Psoas muscle (tissue), 8 donors: ENCODE results near the gene HIRA. TPM values are rescaled to one million over a fixed set of nuclear protein-coding genes. Genes with fewer than 3 reads are reported as not detected.

Source experiments
- ATAC-seq, 4 donors: fragments of 200-7000 bp; cut with Tn5 transposase; one replicate each; pipeline ENCODE4 v1.9.1; 2020; ENCODE audit warnings: moderate library complexity in 3 of 4, mild to moderate bottlenecking in 2 of 4
- DNase-seq, 2 donors: peaks; one replicate each; pipeline ENCODE4 v3.0.0-alpha.2; 2020
- H3K27ac ChIP-seq: fragments of 200-600 bp; one replicate; pipeline ENCODE4 v1.8.0; 2022
- H3K27me3 ChIP-seq, 3 donors: fragments of 200-600 bp in 1 of 3; one replicate each; pipeline versions ENCODE4 v1.6.1 to v1.8.0; 2013 to 2022; ENCODE audit warnings: low read length in 2 of 3, mild to moderate bottlenecking in 2 of 3, moderate library complexity in 1 of 3; ENCODE audit not compliant: insufficient read depth in 3 of 3
- H3K36me3 ChIP-seq, 2 donors: fragments of 200-600 bp in 1 of 2; one replicate each; pipeline versions ENCODE4 v1.6.1 to v1.8.0; 2013 to 2022; ENCODE audit warnings: low read depth in 1 of 2, mild to moderate bottlenecking in 1 of 2, moderate library complexity in 1 of 2; ENCODE audit not compliant: insufficient read depth in 1 of 2
- H3K4me1 ChIP-seq: fragments of 200-600 bp; one replicate; pipeline ENCODE4 v1.8.0; 2022
- H3K4me3 ChIP-seq: fragments of 200-600 bp; one replicate; pipeline ENCODE4 v1.8.0; 2022; ENCODE audit warnings: mild to moderate bottlenecking
- H3K9me3 ChIP-seq: fragments of 200-600 bp; one replicate; pipeline ENCODE4 v1.8.0; 2022
- WGBS, 3 donors: extraction: QIAGEN DNeasy Blood & Tissue Kit; methylation state at CpG; one replicate each; pipeline versions ENCODE4 v1.1.6 to v1.1.7; 2013; 5-methylcytosine and 5-hydroxymethylcytosine counted together
- intact Hi-C, 2 donors: fragments of 100-400 bp; cut with DNase I; formaldehyde crosslinking; loops; one replicate each; pipeline versions ENCODE4 v1.11.0 to v1.14.2; 2022
- polyA plus RNA-seq, 3 donors: library from polyadenylated mRNA; stranded (reverse); fragments of 200-250 nt; gene quantifications; one replicate each; pipeline ENCODE4 v1.2.3, GENCODE V29; 2013
- total RNA-seq, 4 donors: library from RNA; stranded (reverse); fragmentation: NEBNext Ultra II Directional in 2 of 4; extraction: Animal tissue kit (Norgen Biotek cat#: 25700) in 2 of 4; gene quantifications; one replicate each; pipeline versions ENCODE4 v1.2.1 to v1.2.4, GENCODE V29; 2021 to 2023
- TF ChIP-seq, protein P1 (sequence below): fragments of 200-600 bp; IDR thresholded peaks from one replicate; pipeline ENCODE4 v1.8.0; 2022; ENCODE audit warnings: antibody characterized with exemption
- donor health status: healthy with polysubstance abuse.
- donor health status: DM: no; HTN: no; CAD: no; lungs with moderate emphysema.
- donor health status: Bipolar disorder and iron deficiency.
- donor health status: healthy.
- donor health status: DM: yes; HTN: yes; CAD: no.
- donor health status: DM: no; HTN: no; CAD: no.
- donor health status: DM: no; HTN: no; CAD: no.
- donor health status: DM: yes; HTN: yes; CAD: no.

HIRA gene
- total and polyA plus RNA-seq, 7 donors: 12.3 to 32.7 (median 17.2) TPM

DNA sequence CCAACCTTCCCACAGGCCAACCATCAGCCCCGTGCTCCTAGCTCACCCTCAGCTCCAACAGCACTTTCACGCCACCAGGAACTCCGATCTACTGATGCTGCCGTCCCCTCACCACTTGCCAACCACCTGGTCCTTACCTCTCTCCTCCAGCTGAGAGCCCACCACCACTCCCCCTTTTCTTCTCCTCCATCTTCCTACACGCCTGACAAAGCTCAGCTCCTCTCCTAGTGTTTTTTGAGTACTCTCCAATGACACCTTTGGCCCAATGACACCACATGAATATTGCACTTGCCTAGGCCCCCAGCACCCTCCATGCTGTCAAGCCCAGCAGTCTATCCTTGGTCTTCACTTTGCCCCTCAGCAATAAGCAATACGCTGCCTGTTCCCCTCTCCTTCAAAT is 30.7 kb downstream of the HIRA start:
- intact Hi-C loops: no loop called here
- TF ChIP-seq, protein P1, sequence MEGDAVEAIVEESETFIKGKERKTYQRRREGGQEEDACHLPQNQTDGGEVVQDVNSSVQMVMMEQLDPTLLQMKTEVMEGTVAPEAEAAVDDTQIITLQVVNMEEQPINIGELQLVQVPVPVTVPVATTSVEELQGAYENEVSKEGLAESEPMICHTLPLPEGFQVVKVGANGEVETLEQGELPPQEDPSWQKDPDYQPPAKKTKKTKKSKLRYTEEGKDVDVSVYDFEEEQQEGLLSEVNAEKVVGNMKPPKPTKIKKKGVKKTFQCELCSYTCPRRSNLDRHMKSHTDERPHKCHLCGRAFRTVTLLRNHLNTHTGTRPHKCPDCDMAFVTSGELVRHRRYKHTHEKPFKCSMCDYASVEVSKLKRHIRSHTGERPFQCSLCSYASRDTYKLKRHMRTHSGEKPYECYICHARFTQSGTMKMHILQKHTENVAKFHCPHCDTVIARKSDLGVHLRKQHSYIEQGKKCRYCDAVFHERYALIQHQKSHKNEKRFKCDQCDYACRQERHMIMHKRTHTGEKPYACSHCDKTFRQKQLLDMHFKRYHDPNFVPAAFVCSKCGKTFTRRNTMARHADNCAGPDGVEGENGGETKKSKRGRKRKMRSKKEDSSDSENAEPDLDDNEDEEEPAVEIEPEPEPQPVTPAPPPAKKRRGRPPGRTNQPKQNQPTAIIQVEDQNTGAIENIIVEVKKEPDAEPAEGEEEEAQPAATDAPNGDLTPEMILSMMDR: no peak
- Histone ChIP-seq H3K4me3 (no peak overlapping the region), H3K9me3 (no peaks in the 10 kb centered on the region), H3K27ac (no peak overlapping the region), H3K36me3 (peaks cover 3 to 77% of the 10 kb centered on the region in 2 donors), H3K4me1 (no peaks in the 10 kb centered on the region), H3K27me3 (no peaks in the 10 kb centered on the region)
- ATAC-seq: no peak
- DNase-seq: no peak
- WGBS, 3 donors: 86 to 92% (median 89%) methylated on average over 6 of the region's 6 CpGs

DNA sequence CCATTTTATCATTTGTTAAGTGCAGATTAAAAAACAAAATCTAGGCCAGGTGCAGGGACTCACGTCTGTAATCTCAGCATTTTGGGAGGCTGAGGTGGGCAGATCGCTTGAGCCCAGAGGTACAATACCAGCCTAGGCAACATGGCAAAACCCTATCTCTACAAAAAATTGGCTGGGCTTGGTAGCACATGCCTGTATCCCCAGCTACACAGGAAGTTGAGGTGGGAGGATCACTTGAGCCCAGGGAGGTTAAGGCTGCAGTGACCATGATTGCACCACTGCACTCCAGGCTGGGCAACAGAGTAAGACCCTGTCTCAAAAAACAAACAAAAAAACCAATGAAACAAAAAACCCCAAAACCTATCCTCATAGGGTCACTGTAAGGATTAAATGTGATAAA is 32.9 kb downstream of the HIRA start:
- Histone ChIP-seq H3K9me3 (no peaks in the 10 kb centered on the region), H3K4me1 (no peaks in the 10 kb centered on the region), H3K27ac (no peak overlapping the region), H3K4me3 (no peak overlapping the region), H3K36me3 (peaks cover 3 to 78% of the 10 kb centered on the region in 2 donors), H3K27me3 (no peaks in the 10 kb centered on the region)
- DNase-seq (no peak), ATAC-seq (no peak)
- TF ChIP-seq, protein P1: no peak
- WGBS, 3 donors: 81 to 86% (median 84%) methylated on average over 2 of the region's 2 CpGs
- intact Hi-C loops: no loop called here

DNA sequence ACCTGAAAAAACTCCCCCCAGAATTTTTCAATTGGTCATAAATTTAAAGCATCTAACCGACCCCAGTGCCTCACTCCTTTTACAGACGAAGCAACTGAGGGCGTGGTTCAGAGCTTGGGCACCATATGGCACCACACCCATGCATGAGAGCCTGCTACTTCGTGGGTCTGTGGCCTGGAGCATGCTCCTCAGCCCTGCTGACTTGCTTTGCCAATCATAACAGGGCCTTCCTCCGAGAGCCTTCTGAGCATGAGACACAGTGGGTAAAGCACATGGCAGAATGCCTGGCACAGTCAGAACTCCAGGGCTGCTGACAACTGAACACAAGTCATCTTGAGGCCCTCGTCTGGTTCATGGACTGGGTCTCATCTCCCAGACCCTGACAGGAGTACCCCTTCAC is 33.3 kb downstream of the HIRA start:
- no peaks in the 10 kb centered on the region for H3K9me3 ChIP-seq
- H3K27ac ChIP-seq: no peak overlapping the region
- H3K36me3 ChIP-seq: peaks cover 3 to 82% of the 10 kb centered on the region in 2 donors
- intact Hi-C loops: no loop called here
- DNase-seq (no peak), ATAC-seq (no peak)
- H3K27me3 ChIP-seq: no peaks in the 10 kb centered on the region
- TF ChIP-seq, protein P1: no peak
- no peak overlapping the region for H3K4me3 ChIP-seq
- WGBS, 3 donors: 66 to 78% (median 70%) methylated on average over 6 of the region's 6 CpGs
- no peaks in the 10 kb centered on the region for H3K4me1 ChIP-seq

DNA sequence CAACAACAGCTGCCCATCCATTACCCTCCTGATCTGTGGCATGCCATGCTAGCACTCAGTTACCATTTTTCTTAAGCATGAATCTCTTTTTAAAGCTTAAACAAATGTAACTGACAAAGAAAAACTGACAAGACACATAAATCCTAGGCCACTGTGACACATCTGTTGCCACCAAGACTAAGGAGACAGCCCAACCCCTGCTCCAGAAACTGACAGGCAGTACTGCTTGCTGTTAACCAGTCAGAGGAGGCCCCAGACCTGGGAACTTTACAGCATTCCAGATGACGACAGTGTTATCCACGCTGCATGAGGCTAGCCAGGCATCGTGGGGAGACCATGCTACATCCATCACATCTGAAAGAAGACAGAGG is 33.8 kb downstream of the HIRA start:
- 83 to 98% (median 89%) methylated on average over 3 of the region's 3 CpGs for WGBS, 3 donors
- ATAC-seq: no peak
- Histone ChIP-seq H3K9me3 (no peaks in the 10 kb centered on the region), H3K36me3 (peaks cover 2 to 87% of the 10 kb centered on the region in 2 donors), H3K4me1 (no peaks in the 10 kb centered on the region), H3K4me3 (no peak overlapping the region), H3K27ac (no peak overlapping the region), H3K27me3 (no peaks in the 10 kb centered on the region)
- no peak for DNase-seq
- TF ChIP-seq, protein P1: no peak
- intact Hi-C loops: no loop called here

DNA sequence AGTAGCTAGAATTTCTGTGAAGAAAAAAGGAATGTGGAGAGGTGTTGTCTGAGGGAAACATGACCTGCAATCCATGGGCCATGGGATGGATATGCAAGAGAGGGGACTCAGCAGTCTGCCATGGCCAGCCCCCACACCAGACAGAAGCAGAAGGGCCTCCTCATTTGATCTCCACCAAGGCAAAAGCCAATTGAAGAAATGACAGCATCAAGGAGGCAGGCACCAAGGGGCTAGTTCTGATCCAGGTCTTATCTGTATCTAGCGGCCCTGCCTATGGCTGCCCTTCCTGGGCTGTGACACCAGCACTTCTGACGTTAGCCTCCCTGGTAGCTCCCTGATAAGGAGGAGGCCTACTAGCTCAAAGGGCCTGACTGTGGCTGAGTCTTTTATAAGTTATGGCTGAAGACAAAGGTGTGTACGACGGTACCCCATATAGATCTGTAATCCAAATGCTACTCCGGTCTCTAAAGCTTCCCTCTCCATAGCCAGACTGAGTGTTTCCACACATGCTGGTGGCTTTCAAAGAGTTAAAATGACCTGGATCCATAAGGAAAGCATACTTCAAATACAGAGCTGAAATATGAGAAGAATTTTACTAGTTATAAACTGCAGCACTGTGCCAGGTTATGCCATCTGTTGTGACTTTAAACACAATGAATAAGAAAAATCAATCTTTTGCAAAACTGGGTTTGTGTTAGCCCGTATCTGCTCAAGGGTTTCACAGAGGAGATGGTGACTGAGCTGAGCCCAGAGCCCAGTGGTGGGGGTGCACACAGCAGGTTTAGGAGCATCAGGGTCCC is 34.4 kb downstream of the HIRA start:
- Histone ChIP-seq H3K4me1 (no peaks in the 10 kb centered on the region), H3K27ac (no peak overlapping the region), H3K36me3 (peaks cover 0 to 93% of the 10 kb centered on the region in 2 donors), H3K4me3 (no peak overlapping the region), H3K9me3 (no peaks in the 10 kb centered on the region), H3K27me3 (no peaks in the 10 kb centered on the region)
- no peak for DNase-seq
- intact Hi-C loops: no loop called here
- TF ChIP-seq, protein P1: no peak
- no peak for ATAC-seq
- WGBS, 3 donors: 93 to 95% (median 94%) methylated on average over 6 of the region's 6 CpGs
